NB4 (cell line): ENCODE measurements around the gene ZNF653.

Experiments used
- DNase-seq: peaks from one replicate; pipeline ENCODE4 v3.0.0; 2010; ENCODE audit warnings: low read depth
- H3K4me3 ChIP-seq: one replicate; pipeline ENCODE4 v1.5.1; 2011; ENCODE audit warnings: mild to moderate bottlenecking, low read depth, low read length, moderate library complexity
- CTCF ChIP-seq: IDR thresholded peaks from one replicate; pipeline ENCODE4 v1.5.1; 2012; ENCODE audit warnings: low read depth, low read length
- MAX ChIP-seq: IDR thresholded peaks from 2 replicates; pipeline ENCODE4 v1.6.1; 2011; ENCODE audit warnings: low read depth, low read length
- MYC ChIP-seq: IDR thresholded peaks from 2 replicates; pipeline ENCODE4 v1.6.1; 2011; ENCODE audit warnings: low read depth, low read length
- POLR2A ChIP-seq: IDR thresholded peaks from 2 replicates; pipeline ENCODE4 v1.6.1; 2011; ENCODE audit warnings: mild to moderate bottlenecking; ENCODE audit not compliant: insufficient read length; ENCODE audit errors: extremely low read depth

The ZNF653 gene

GRCh38 chr19:11452620-11453310 lies 52.9 kb downstream of the ZNF653 start:
- DNase-seq, result peak; percentile 64
- TF ChIP-seq MAX (no peak), CTCF (peak; percentile 30)
- no peak overlapping the region for H3K4me3 ChIP-seq

- peak; percentile 39 for DNase-seq
- H3K4me3 ChIP-seq, result no peak overlapping the region
Measured at GRCh38 chr19:11451871-11452619, 53.6 kb downstream of the ZNF653 start.

GRCh38 chr19:11451327-11451870 lies 54.2 kb downstream of the ZNF653 start:
- no peak for DNase-seq
- no peak overlapping the region for H3K4me3 ChIP-seq
- no peak for TF ChIP-seq MAX
- no peak for TF ChIP-seq POLR2A

More at GRCh38 chr19:11451871-11452619, 53.6 kb downstream of the ZNF653 start:
- TF ChIP-seq MAX (no peak), POLR2A (no peak), CTCF (no peak), MYC (no peak)

GRCh38 chr19:11450570-11451326 lies 54.9 kb downstream of the ZNF653 start:
- DNase-seq, result no peak
- H3K4me3 ChIP-seq, result no peak overlapping the region

GRCh38 chr19:11448923-11449554 lies 56.6 kb downstream of the ZNF653 start:
- DNase-seq, result no peak

More at GRCh38 chr19:11450570-11451326, 54.9 kb downstream of the ZNF653 start:
- TF ChIP-seq MYC, result no peak
- no peak for TF ChIP-seq POLR2A
- no peak for TF ChIP-seq MAX

More at GRCh38 chr19:11448923-11449554, 56.6 kb downstream of the ZNF653 start:
- no peak for TF ChIP-seq CTCF
- no peak for TF ChIP-seq MYC
- no peak for TF ChIP-seq MAX
- no peak overlapping the region for H3K4me3 ChIP-seq
